H9 (cell line): ENCODE results near the gene ABHD1. TPM values are rescaled to one million over a fixed set of nuclear protein-coding genes. Genes with fewer than 3 reads are reported as not detected.

Experiments used
- DNase-seq: peaks from one replicate; pipeline ENCODE4 v3.0.0-alpha.2; 2017
- H2AFZ ChIP-seq: one replicate; pipeline ENCODE4 v1.6.1; 2013; ENCODE audit warnings: mild to moderate bottlenecking, low read length, control low read depth, moderate library complexity
- H2AK5ac ChIP-seq: 2 replicates; pipeline ENCODE4 v1.6.1; 2013; ENCODE audit warnings: low read length, control low read depth, mixed read lengths; ENCODE audit not compliant: insufficient read length
- H2BK120ac ChIP-seq: one replicate; pipeline ENCODE4 v1.6.1; 2013; ENCODE audit warnings: low read depth, mild to moderate bottlenecking, low read length, control low read depth, inconsistent platforms; ENCODE audit not compliant: poor library complexity, severe bottlenecking
- H2BK12ac ChIP-seq: 2 replicates; pipeline ENCODE4 v1.6.1; 2013; ENCODE audit warnings: low read length, control low read depth, mixed read lengths, low read depth; ENCODE audit not compliant: insufficient read length
- H2BK15ac ChIP-seq: 2 replicates; pipeline ENCODE4 v1.6.1; 2013; ENCODE audit warnings: low read depth, low read length, control low read depth
- H2BK20ac ChIP-seq: one replicate; pipeline ENCODE4 v1.6.1; 2013; ENCODE audit warnings: low read depth, mild to moderate bottlenecking, low read length, control low read depth, inconsistent platforms; ENCODE audit not compliant: poor library complexity, severe bottlenecking
- H2BK5ac ChIP-seq: 2 replicates; pipeline ENCODE4 v1.6.1; 2013; ENCODE audit warnings: low read length, control low read depth, mixed read lengths; ENCODE audit not compliant: insufficient read length
- H3K14ac ChIP-seq: 2 replicates; pipeline ENCODE4 v1.6.1; 2013; ENCODE audit warnings: low read length, control low read depth; ENCODE audit not compliant: insufficient read depth
- H3K18ac ChIP-seq: 2 replicates; pipeline ENCODE4 v1.6.1; 2013; ENCODE audit warnings: low read depth, mild to moderate bottlenecking, mixed read lengths, low read length, control low read depth; ENCODE audit not compliant: insufficient read length
- H3K23ac ChIP-seq: 2 replicates; pipeline ENCODE4 v1.6.1; 2013; ENCODE audit warnings: low read length, control low read depth, mixed read lengths, low read depth; ENCODE audit not compliant: insufficient read length
- H3K23me2 ChIP-seq: 2 replicates; pipeline ENCODE4 v1.6.1; 2013; ENCODE audit warnings: low read depth, mild to moderate bottlenecking, mixed read lengths, low read length, control low read depth; ENCODE audit not compliant: insufficient read length, poor library complexity, severe bottlenecking
- H3K27ac ChIP-seq: 2 replicates; pipeline ENCODE4 v1.5.1; 2013; ENCODE audit warnings: low read length, control low read depth, mixed read lengths, low read depth; ENCODE audit not compliant: insufficient read length
- H3K27me3 ChIP-seq: 2 replicates; pipeline ENCODE4 v1.6.1; 2013; ENCODE audit warnings: low read length, control low read depth, inconsistent platforms; ENCODE audit not compliant: insufficient read depth
- H3K4ac ChIP-seq: 2 replicates; pipeline ENCODE4 v1.6.1; 2013; ENCODE audit warnings: low read depth, mild to moderate bottlenecking, control low read depth, inconsistent platforms, low read length, moderate library complexity
- H3K4me1 ChIP-seq: 2 replicates; pipeline ENCODE4 v1.6.1; 2013; ENCODE audit warnings: low read length, control low read depth, inconsistent platforms; ENCODE audit not compliant: insufficient read depth
- H3K4me2 ChIP-seq: 2 replicates; pipeline ENCODE4 v1.6.1; 2013; ENCODE audit warnings: low read length, control low read depth, mixed read lengths; ENCODE audit not compliant: insufficient read length, insufficient read depth
- H3K56ac ChIP-seq: 2 replicates; pipeline ENCODE4 v1.6.1; 2013; ENCODE audit warnings: low read depth, mild to moderate bottlenecking, mixed read lengths, low read length, control low read depth; ENCODE audit not compliant: insufficient read length
- H3K79me1 ChIP-seq: 2 replicates; pipeline ENCODE4 v1.6.1; 2013; ENCODE audit warnings: low read depth, mild to moderate bottlenecking, moderate library complexity, low read length, control low read depth, inconsistent platforms; ENCODE audit not compliant: insufficient read depth, poor library complexity, severe bottlenecking
- H3K79me2 ChIP-seq: 2 replicates; pipeline ENCODE4 v1.6.1; 2013; ENCODE audit warnings: low read length, control low read depth, inconsistent platforms; ENCODE audit not compliant: insufficient read depth
- H3K9ac ChIP-seq: 2 replicates; pipeline ENCODE4 v1.6.1; 2013; ENCODE audit warnings: low read length, control low read depth, mixed read lengths; ENCODE audit not compliant: insufficient read length; ENCODE audit errors: extremely low read depth
- H3K9me3 ChIP-seq: one replicate; pipeline ENCODE4 v1.6.1; 2013; ENCODE audit warnings: low read depth, low read length, inconsistent platforms; ENCODE audit not compliant: control insufficient read depth
- H3T11ph ChIP-seq: one replicate; pipeline ENCODE4 v1.6.1; 2013; ENCODE audit warnings: mild to moderate bottlenecking, low read length, control low read depth, inconsistent platforms
- H4K20me1 ChIP-seq: one replicate; pipeline ENCODE4 v1.6.1; 2013; ENCODE audit not compliant: control insufficient read depth, insufficient read length, insufficient read depth
- H4K5ac ChIP-seq: 2 replicates; pipeline ENCODE4 v1.6.1; 2013; ENCODE audit warnings: low read depth, mild to moderate bottlenecking, mixed read lengths, low read length, control low read depth; ENCODE audit not compliant: insufficient read length
- H4K8ac ChIP-seq: replicated peaks from 2 replicates; pipeline ENCODE4 v1.6.1; 2013; ENCODE audit warnings: low read length, control low read depth, mixed read lengths, low read depth; ENCODE audit not compliant: insufficient read length
- H4K91ac ChIP-seq: 2 replicates; pipeline ENCODE4 v1.6.1; 2013; ENCODE audit warnings: low read depth, mild to moderate bottlenecking, moderate library complexity, mixed read lengths, low read length, control low read depth; ENCODE audit not compliant: insufficient read length
- H3K27ac Mint-ChIP-seq, 3 experiments: 2 replicates in 2 of 3; 3 replicates in 1 of 3; pipeline ENCODE4 v1.8.0; 2020 to 2021; ENCODE audit warnings: mixed read lengths in 3 of 3, mild to moderate bottlenecking in 1 of 3, moderate library complexity in 1 of 3
- H3K27me3 Mint-ChIP-seq: 2 replicates; pipeline ENCODE4 v1.8.0; 2021; ENCODE audit warnings: low read depth, mild to moderate bottlenecking, moderate library complexity, mixed read lengths
- H3K36me3 Mint-ChIP-seq, 3 experiments: 2 replicates in 2 of 3; 3 replicates in 1 of 3; pipeline ENCODE4 v1.8.0; 2020 to 2021; ENCODE audit warnings: low read depth in 3 of 3, mixed read lengths in 3 of 3; ENCODE audit not compliant: insufficient read depth in 1 of 3
- H3K4me1 Mint-ChIP-seq, 2 experiments: 2 replicates each; pipeline ENCODE4 v1.8.0; 2020; ENCODE audit warnings: mixed read lengths in 2 of 2
- H3K4me3 Mint-ChIP-seq, 2 experiments: 2 replicates in 1 of 2; 3 replicates in 1 of 2; pipeline ENCODE4 v1.8.0; 2020 to 2021; ENCODE audit warnings: mild to moderate bottlenecking in 2 of 2, mixed read lengths in 2 of 2, moderate library complexity in 1 of 2
- H3K9me3 Mint-ChIP-seq, 2 experiments: 2 replicates in 1 of 2; 3 replicates in 1 of 2; pipeline ENCODE4 v1.8.0; 2020; ENCODE audit warnings: mild to moderate bottlenecking in 2 of 2, mixed read lengths in 2 of 2, moderate library complexity in 1 of 2
- CTCF ChIP-seq: fragments of 200-600 bp; sonication (generic); conservative IDR thresholded peaks from 3 replicates; pipeline ENCODE4 v1.8.0; 2021; ENCODE audit warnings: antibody characterized with exemption, mild to moderate bottlenecking
- WGBS: extraction: QIAGEN DNeasy Blood & Tissue Kit; methylation state at CpG from one replicate; pipeline ENCODE4 v1.1.7; 2013; ENCODE audit warnings: missing lambda C conversion rate, low lambda C conversion rate, mixed read lengths; ENCODE audit not compliant: insufficient read length; ENCODE audit errors: extremely low coverage; 5-methylcytosine and 5-hydroxymethylcytosine counted together
- total RNA-seq: library from RNA; stranded (reverse); gene quantifications from 2 replicates; pipeline ENCODE4 v1.2.1, GENCODE V29; 2021

Gene ABHD1
- total RNA-seq, 1 experiment from 2014 or later: 0.31 TPM

- Histone ChIP-seq H3K27me3 (no peaks in the 10 kb centered on the region), H3K14ac (no peak overlapping the region), H2BK15ac (no peak overlapping the region), H3K79me1 (peaks cover 4% of the 10 kb centered on the region), H3K79me2 (peaks cover 2% of the 10 kb centered on the region; the same call in 1 of the 2 replicates), H3K4me1 (no peaks in the 10 kb centered on the region), H3T11ph (no peak overlapping the region), H3K4me2 (peak overlapping the region; percentile 75), H2BK12ac (no peak overlapping the region), H3K23me2 (no peaks in the 10 kb centered on the region), H3K27ac (no peak overlapping the region), H2AFZ (no peak overlapping the region), H3K18ac (no peak overlapping the region), H2BK20ac (no peak overlapping the region), H2BK5ac (no peak overlapping the region), H3K9ac (peak overlapping the region; percentile 57), H3K9me3 (no peaks in the 10 kb centered on the region), H2AK5ac (no peak overlapping the region), H4K91ac (no peak overlapping the region), H3K56ac (no peak overlapping the region), H4K8ac (no peak overlapping the region), H4K5ac (no peak overlapping the region), H3K23ac (no peak overlapping the region), H2BK120ac (no peak overlapping the region), H4K20me1 (no peaks in the 10 kb centered on the region), H3K4ac (no peak overlapping the region)
- Mint-ChIP-seq H3K4me3 (peak overlapping the region; percentile 90 to 96), H3K36me3 (peaks cover 9 to 38% (median 34%) of the 10 kb centered on the region in 3 experiments), H3K27ac (no peak overlapping the region; a peak in 1 of 7 replicates), H3K9me3 (no peaks in the 10 kb centered on the region), H3K4me1 (peaks cover 10 to 11% of the 10 kb centered on the region in 2 experiments), H3K27me3 (peaks cover 5% of the 10 kb centered on the region)
- no peak for TF ChIP-seq CTCF
- no CpG with 5 or more reads among the region's 14 CpGs for WGBS
- no peak for DNase-seq
These were observed 9.7 kb downstream of the ABHD1 start for GRCh38 chr2:27133195-27133875.
